ENCODE data around the gene SLC38A4. TPM values are rescaled to one million over a fixed set of nuclear protein-coding genes. Genes with fewer than 3 reads are reported as not detected.

The SLC38A4 gene
- polyA plus RNA-seq, 3 donors = not detected

- H3K4me2 ChIP-seq (replicated peaks; ENCODE audit: extremely low read depth, low read length, poor library complexity, severe bottlenecking) = no peak overlapping the region
- no peaks in the 10 kb centered on the region for H3K36me3 ChIP-seq (replicated peaks in 1 of 2; ENCODE audit: control insufficient read depth in 1 of 2, insufficient read depth in 2 of 2, low read length in 2 of 2)
- no peak overlapping the region for H2AFZ ChIP-seq (ENCODE audit: insufficient read depth, low read depth, low read length, poor library complexity, severe bottlenecking)
- no peaks in the 10 kb centered on the region for H3K9me3 ChIP-seq (replicated peaks in 1 of 2; ENCODE audit: control insufficient read depth in 1 of 2, insufficient read depth in 1 of 2, low read length in 2 of 2)
- TF ChIP-seq CTCF (IDR thresholded peaks at IDR 0.05) = no peak
- Mint-ChIP-seq H3K4me3 (no peak overlapping the region), H3K36me3 (no peaks in the 10 kb centered on the region), H3K27ac (no peak overlapping the region), H3K27me3 (ENCODE audit: low read depth in 3 of 3) (peaks cover 0 to 1% (median 0%) of the 10 kb centered on the region in 3 donors), H3K9me3 (peaks cover 0 to 2% (median 0%) of the 10 kb centered on the region in 7 donors), H3K4me1 (no peaks in the 10 kb centered on the region)
- no peak overlapping the region for H3K27ac ChIP-seq (ENCODE audit: low read depth in 1 of 2, low read length in 2 of 2)
- H4K20me1 ChIP-seq (ENCODE audit: insufficient read depth, low read length) = no peaks in the 10 kb centered on the region
- H3K9ac ChIP-seq (ENCODE audit: insufficient read depth, low read length, poor library complexity, severe bottlenecking) = no peak overlapping the region
- intact Hi-C loops (cut with micrococcal nuclease) = no loop called here
- H3K4me1 ChIP-seq (ENCODE audit: control insufficient read depth in 1 of 2, insufficient read depth in 2 of 2, low read length in 2 of 2) = no peaks in the 10 kb centered on the region
- H3K27me3 ChIP-seq (ENCODE audit: control insufficient read depth in 2 of 2, insufficient read depth in 2 of 2, low read length in 2 of 2) = no peaks in the 10 kb centered on the region
- no peaks in the 10 kb centered on the region for H3K79me2 ChIP-seq (ENCODE audit: insufficient read depth, low read length)
- DNase-seq = no peak
- 100% methylated on average over 1 of the region's 5 CpGs for WGBS (ENCODE audit: insufficient coverage)
- H3K4me3 ChIP-seq (replicated peaks in 1 of 3; ENCODE audit: low read depth in 2 of 3, low read length in 3 of 3) = no peak overlapping the region
Observed at GRCh38 chr12:46787496-46788055, 38.2 kb downstream of the SLC38A4 start.

- no peaks in the 10 kb centered on the region for H3K27me3 ChIP-seq (ENCODE audit: control insufficient read depth in 2 of 2, insufficient read depth in 2 of 2, low read length in 2 of 2)
- Mint-ChIP-seq H3K4me3 (no peak overlapping the region), H3K36me3 (no peaks in the 10 kb centered on the region), H3K27me3 (ENCODE audit: low read depth in 3 of 3) (peaks cover 0 to 1% (median 0%) of the 10 kb centered on the region in 3 donors), H3K9me3 (peaks cover 0 to 2% (median 0%) of the 10 kb centered on the region in 7 donors), H3K4me1 (no peaks in the 10 kb centered on the region), H3K27ac (no peak overlapping the region)
- no peak overlapping the region for H3K9ac ChIP-seq (ENCODE audit: insufficient read depth, low read length, poor library complexity, severe bottlenecking)
- no peak overlapping the region for H3K27ac ChIP-seq (ENCODE audit: low read depth in 1 of 2, low read length in 2 of 2)
- no peaks in the 10 kb centered on the region for H4K20me1 ChIP-seq (ENCODE audit: insufficient read depth, low read length)
- no peaks in the 10 kb centered on the region for H3K9me3 ChIP-seq (replicated peaks in 1 of 2; ENCODE audit: control insufficient read depth in 1 of 2, insufficient read depth in 1 of 2, low read length in 2 of 2)
- H3K4me3 ChIP-seq (replicated peaks in 1 of 3; ENCODE audit: low read depth in 2 of 3, low read length in 3 of 3) = no peak overlapping the region
- no peak overlapping the region for H2AFZ ChIP-seq (ENCODE audit: insufficient read depth, low read depth, low read length, poor library complexity, severe bottlenecking)
- H3K79me2 ChIP-seq (ENCODE audit: insufficient read depth, low read length) = no peaks in the 10 kb centered on the region
- H3K4me2 ChIP-seq (replicated peaks; ENCODE audit: extremely low read depth, low read length, poor library complexity, severe bottlenecking) = no peak overlapping the region
- intact Hi-C loops (cut with micrococcal nuclease) = no loop called here
- WGBS (ENCODE audit: insufficient coverage) = no CpG with 5 or more reads among the region's 3 CpGs
- no peak for DNase-seq
- H3K4me1 ChIP-seq (ENCODE audit: control insufficient read depth in 1 of 2, insufficient read depth in 2 of 2, low read length in 2 of 2) = no peaks in the 10 kb centered on the region
- no peak for TF ChIP-seq CTCF (IDR thresholded peaks at IDR 0.05)
- H3K36me3 ChIP-seq (replicated peaks in 1 of 2; ENCODE audit: control insufficient read depth in 1 of 2, insufficient read depth in 2 of 2, low read length in 2 of 2) = no peaks in the 10 kb centered on the region
Observed at GRCh38 chr12:46786774-46787173, 39.0 kb downstream of the SLC38A4 start.

Measured in CD14-positive monocyte (primary cell).